Left ventricle myocardium inferior (tissue), 1 donor: Measurements from ENCODE around the gene STAMBPL1. TPM values are rescaled to one million over a fixed set of nuclear protein-coding genes. Genes with fewer than 3 reads are reported as not detected.

Experiments
- DNase-seq: peaks from one replicate; pipeline ENCODE4 v3.0.0-alpha.2; 2020
- H3K27ac ChIP-seq: fragments of 200-600 bp; replicated peaks from 2 replicates; pipeline ENCODE4 v1.8.0; 2021
- H3K27me3 ChIP-seq: fragments of 200-600 bp; 2 replicates; pipeline ENCODE4 v1.8.0; 2021; ENCODE audit warnings: low read depth
- H3K36me3 ChIP-seq: fragments of 200-600 bp; 2 replicates; pipeline ENCODE4 v1.8.0; 2021
- H3K4me1 ChIP-seq: fragments of 200-600 bp; 2 replicates; pipeline ENCODE4 v1.8.0; 2021
- H3K4me3 ChIP-seq: fragments of 200-600 bp; 2 replicates; pipeline ENCODE4 v1.8.0; 2021; ENCODE audit warnings: mild to moderate bottlenecking, moderate library complexity
- H3K9me3 ChIP-seq: fragments of 200-600 bp; replicated peaks from 2 replicates; pipeline ENCODE4 v1.8.0; 2021
- intact Hi-C: fragments of 100-400 bp; cut with micrococcal nuclease; formaldehyde crosslinking; loops from one replicate; pipeline ENCODE4 v1.11.0; 2022
- total RNA-seq: library from RNA; stranded (reverse); fragmentation: NEBNext Ultra II Directional; extraction: Animal tissue kit (Norgen Biotek cat#: 25700); gene quantifications from one replicate; pipeline ENCODE4 v1.2.1, GENCODE V29; 2021
- TF ChIP-seq, protein P1 (sequence below): fragments of 200-600 bp; IDR thresholded peaks from 2 replicates; pipeline ENCODE4 v1.8.0; 2021; ENCODE audit warnings: antibody characterized with exemption, mild to moderate bottlenecking, borderline replicate concordance
- donor health status: DM: no; HTN: yes; CAD: no; lungs with severe emphysema.

STAMBPL1 gene
- total RNA-seq, 1 donor from 2014 or later: 2.5 TPM

GRCh38 chr10:88916231-88916630, 36.2 kb downstream of the STAMBPL1 start:
- TF ChIP-seq, protein P1, sequence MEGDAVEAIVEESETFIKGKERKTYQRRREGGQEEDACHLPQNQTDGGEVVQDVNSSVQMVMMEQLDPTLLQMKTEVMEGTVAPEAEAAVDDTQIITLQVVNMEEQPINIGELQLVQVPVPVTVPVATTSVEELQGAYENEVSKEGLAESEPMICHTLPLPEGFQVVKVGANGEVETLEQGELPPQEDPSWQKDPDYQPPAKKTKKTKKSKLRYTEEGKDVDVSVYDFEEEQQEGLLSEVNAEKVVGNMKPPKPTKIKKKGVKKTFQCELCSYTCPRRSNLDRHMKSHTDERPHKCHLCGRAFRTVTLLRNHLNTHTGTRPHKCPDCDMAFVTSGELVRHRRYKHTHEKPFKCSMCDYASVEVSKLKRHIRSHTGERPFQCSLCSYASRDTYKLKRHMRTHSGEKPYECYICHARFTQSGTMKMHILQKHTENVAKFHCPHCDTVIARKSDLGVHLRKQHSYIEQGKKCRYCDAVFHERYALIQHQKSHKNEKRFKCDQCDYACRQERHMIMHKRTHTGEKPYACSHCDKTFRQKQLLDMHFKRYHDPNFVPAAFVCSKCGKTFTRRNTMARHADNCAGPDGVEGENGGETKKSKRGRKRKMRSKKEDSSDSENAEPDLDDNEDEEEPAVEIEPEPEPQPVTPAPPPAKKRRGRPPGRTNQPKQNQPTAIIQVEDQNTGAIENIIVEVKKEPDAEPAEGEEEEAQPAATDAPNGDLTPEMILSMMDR: no peak
- no peak for DNase-seq
- H3K9me3 ChIP-seq: no peaks in the 10 kb centered on the region
- intact Hi-C loops: no loop called here
- no peak overlapping the region for H3K4me3 ChIP-seq
- H3K4me1 ChIP-seq: peaks cover 12% of the 10 kb centered on the region
- no peaks in the 10 kb centered on the region for H3K36me3 ChIP-seq
- H3K27me3 ChIP-seq: no peaks in the 10 kb centered on the region
- no peak overlapping the region for H3K27ac ChIP-seq

DNA sequence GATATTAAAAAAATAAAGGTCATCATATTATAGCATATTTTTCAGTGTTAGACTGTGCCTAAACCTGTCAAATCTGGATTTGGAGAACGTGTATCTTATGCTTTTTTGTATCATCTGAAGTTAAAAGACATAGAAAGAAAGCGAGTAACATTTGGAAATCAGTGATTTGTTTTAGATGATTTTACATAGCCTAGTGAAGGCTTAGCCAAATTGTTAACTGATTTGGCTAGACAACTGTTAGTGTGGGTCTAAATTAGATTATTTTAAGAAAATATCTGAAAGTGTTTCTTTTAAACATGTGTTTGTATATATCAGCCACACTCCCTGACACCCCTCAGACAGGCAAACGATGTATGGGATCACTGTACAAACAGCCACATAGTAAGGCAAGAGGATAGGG, 36.9 kb downstream of the STAMBPL1 start:
- intact Hi-C loops: no loop called here
- no peaks in the 10 kb centered on the region for H3K36me3 ChIP-seq
- H3K9me3 ChIP-seq: no peaks in the 10 kb centered on the region
- TF ChIP-seq, protein P1: no peak
- no peaks in the 10 kb centered on the region for H3K27me3 ChIP-seq
- H3K4me1 ChIP-seq: peaks cover 15% of the 10 kb centered on the region
- DNase-seq: no peak
- no peak overlapping the region for H3K27ac ChIP-seq
- H3K4me3 ChIP-seq: no peak overlapping the region

GRCh38 chr10:88918191-88918905, 38.3 kb downstream of the STAMBPL1 start:
- intact Hi-C loops: no loop called here
- H3K27me3 ChIP-seq: no peaks in the 10 kb centered on the region
- no peak overlapping the region for H3K27ac ChIP-seq
- H3K36me3 ChIP-seq: no peaks in the 10 kb centered on the region
- TF ChIP-seq, protein P1: no peak
- no peak overlapping the region for H3K4me3 ChIP-seq
- peaks cover 15% of the 10 kb centered on the region for H3K4me1 ChIP-seq
- H3K9me3 ChIP-seq: no peaks in the 10 kb centered on the region
- DNase-seq: no peak

- H3K27ac ChIP-seq: no peak overlapping the region
- no peaks in the 10 kb centered on the region for H3K36me3 ChIP-seq
- peaks cover 15% of the 10 kb centered on the region for H3K4me1 ChIP-seq
- no peaks in the 10 kb centered on the region for H3K9me3 ChIP-seq
- H3K4me3 ChIP-seq: no peak overlapping the region
- TF ChIP-seq, protein P1: no peak
- intact Hi-C loops: no loop called here
- H3K27me3 ChIP-seq: no peaks in the 10 kb centered on the region
- no peak for DNase-seq
Observed at GRCh38 chr10:88919041-88919440, 39.0 kb downstream of the STAMBPL1 start.

- H3K27me3 ChIP-seq: no peaks in the 10 kb centered on the region
- intact Hi-C loops: no loop called here
- H3K9me3 ChIP-seq: no peaks in the 10 kb centered on the region
- H3K4me3 ChIP-seq: no peak overlapping the region
- peaks cover 16% of the 10 kb centered on the region for H3K4me1 ChIP-seq
- no peak for DNase-seq
- no peak overlapping the region for H3K27ac ChIP-seq
- no peaks in the 10 kb centered on the region for H3K36me3 ChIP-seq
- TF ChIP-seq, protein P1: no peak
Observed at GRCh38 chr10:88920198-88920597, 40.2 kb downstream of the STAMBPL1 start.
